OCI-LY7 (cell line): ENCODE results near the gene MOB3A. TPM values are rescaled to one million over a fixed set of nuclear protein-coding genes. Genes with fewer than 3 reads are reported as not detected.

ENCODE experiments used
- BruUV-seq: library from RNA; stranded (reverse); fragments of 400-500 nt; replicated peaks from 2 replicates; lab custom pipeline; 2021; lab: Mats Ljungman, UMichigan
- CTCF ChIA-PET: fragments of 300-600 bp; sonication (Branson Sonifier 250); formaldehyde crosslinking; loops from one replicate; lab custom pipeline; 2022; ENCODE audit warnings: antibody characterized with exemption; ENCODE audit not compliant: unreplicated experiment; lab: Charles Lee
- POLR2A ChIA-PET: fragments of 300-600 bp; sonication (Branson Sonifier 250); formaldehyde crosslinking; loops from one replicate; lab custom pipeline; 2022; ENCODE audit warnings: antibody characterized with exemption; lab: Charles Lee
- DNase-seq: peaks from one replicate; pipeline ENCODE4 v3.0.0-alpha.2; 2015; ENCODE audit warnings: low spot score
- H2AFZ ChIP-seq: fragments of 200-600 bp; sonication (generic), shearing (Covaris generic); 2 replicates; pipeline ENCODE4 v1.6.1; 2014; ENCODE audit warnings: mild to moderate bottlenecking, antibody characterized with exemption, low read length, moderate library complexity
- H3K27ac ChIP-seq: fragments of 200-600 bp; sonication (generic); 2 replicates; pipeline ENCODE4 v1.5.1; 2014; ENCODE audit warnings: mixed run types, low read depth, mild to moderate bottlenecking, moderate library complexity, low read length, inconsistent platforms; ENCODE audit not compliant: poor library complexity, severe bottlenecking
- H3K36me3 ChIP-seq: fragments of 200-600 bp; sonication (generic); 2 replicates; pipeline ENCODE4 v1.6.1; 2014; ENCODE audit warnings: mild to moderate bottlenecking, antibody characterized with exemption, low read length, moderate library complexity, mixed read lengths; ENCODE audit not compliant: insufficient read depth
- H3K4me1 ChIP-seq: fragments of 200-600 bp; sonication (generic); 2 replicates; pipeline ENCODE4 v1.5.1; 2014; ENCODE audit warnings: mild to moderate bottlenecking, low read length; ENCODE audit not compliant: insufficient read depth, poor library complexity, severe bottlenecking
- H3K4me2 ChIP-seq: fragments of 200-600 bp; sonication (generic); 2 replicates; pipeline ENCODE4 v1.6.1; 2014; ENCODE audit warnings: mild to moderate bottlenecking, low read length
- H3K4me3 ChIP-seq: fragments of 200-600 bp; sonication (generic); 2 replicates; pipeline ENCODE4 v1.5.1; 2014; ENCODE audit warnings: mild to moderate bottlenecking, low read depth, low read length; ENCODE audit not compliant: poor library complexity, severe bottlenecking
- H3K79me2 ChIP-seq: fragments of 200-600 bp; sonication (generic); 2 replicates; pipeline ENCODE4 v1.6.1; 2016; ENCODE audit warnings: low read depth, mild to moderate bottlenecking, low read length, moderate library complexity, mixed read lengths; ENCODE audit not compliant: insufficient read depth
- H3K9me2 ChIP-seq: fragments of 200-600 bp; sonication (generic); 2 replicates; pipeline ENCODE4 v1.6.1; 2016; ENCODE audit warnings: mild to moderate bottlenecking, low read length, mixed read lengths; ENCODE audit not compliant: insufficient read depth
- H3K9me3 ChIP-seq: fragments of 200-600 bp; sonication (generic); 2 replicates; pipeline ENCODE4 v1.6.1; 2014; ENCODE audit warnings: mild to moderate bottlenecking, mixed run types, low read length, mixed read lengths
- H4K20me1 ChIP-seq: fragments of 200-600 bp; sonication (generic); 2 replicates; pipeline ENCODE4 v1.6.1; 2014; ENCODE audit warnings: mild to moderate bottlenecking, antibody characterized with exemption, low read length, moderate library complexity, mixed read lengths; ENCODE audit not compliant: insufficient read depth
- EZH2phosphoT487 ChIP-seq: fragments of 200-600 bp; sonication (generic); IDR thresholded peaks from 2 replicates; pipeline ENCODE4 v1.6.1; 2018; ENCODE audit warnings: low read depth, borderline replicate concordance, mild to moderate bottlenecking, mixed run types, antibody characterized with exemption, low read length, moderate library complexity, mixed read lengths
- intact Hi-C: fragments of 100-400 bp; cut with micrococcal nuclease; formaldehyde crosslinking; loops from one replicate; pipeline ENCODE4 v1.10.0; 2022; ENCODE audit not compliant: unreplicated experiment
- total RNA-seq, 2 experiments: library from RNA; depleted of rRNA in 1 of 2; stranded (reverse); fragments of >200 nt in 1 of 2; shearing (Covaris generic) in 1 of 2; gene quantifications; 2 replicates each; pipeline ENCODE4 v1.2.3, GENCODE V29; 2014 to 2022
- TF ChIP-seq, protein P1 (sequence below): fragments of 200-600 bp; sonication (generic); conservative IDR thresholded peaks from 2 replicates; pipeline ENCODE4 v1.5.1; 2014; ENCODE audit warnings: mild to moderate bottlenecking, antibody characterized with exemption, low read length, moderate library complexity, mixed read lengths

MOB3A gene
- total RNA-seq, 2 experiments from 2014 or later: 54.6 to 111 TPM

DNA sequence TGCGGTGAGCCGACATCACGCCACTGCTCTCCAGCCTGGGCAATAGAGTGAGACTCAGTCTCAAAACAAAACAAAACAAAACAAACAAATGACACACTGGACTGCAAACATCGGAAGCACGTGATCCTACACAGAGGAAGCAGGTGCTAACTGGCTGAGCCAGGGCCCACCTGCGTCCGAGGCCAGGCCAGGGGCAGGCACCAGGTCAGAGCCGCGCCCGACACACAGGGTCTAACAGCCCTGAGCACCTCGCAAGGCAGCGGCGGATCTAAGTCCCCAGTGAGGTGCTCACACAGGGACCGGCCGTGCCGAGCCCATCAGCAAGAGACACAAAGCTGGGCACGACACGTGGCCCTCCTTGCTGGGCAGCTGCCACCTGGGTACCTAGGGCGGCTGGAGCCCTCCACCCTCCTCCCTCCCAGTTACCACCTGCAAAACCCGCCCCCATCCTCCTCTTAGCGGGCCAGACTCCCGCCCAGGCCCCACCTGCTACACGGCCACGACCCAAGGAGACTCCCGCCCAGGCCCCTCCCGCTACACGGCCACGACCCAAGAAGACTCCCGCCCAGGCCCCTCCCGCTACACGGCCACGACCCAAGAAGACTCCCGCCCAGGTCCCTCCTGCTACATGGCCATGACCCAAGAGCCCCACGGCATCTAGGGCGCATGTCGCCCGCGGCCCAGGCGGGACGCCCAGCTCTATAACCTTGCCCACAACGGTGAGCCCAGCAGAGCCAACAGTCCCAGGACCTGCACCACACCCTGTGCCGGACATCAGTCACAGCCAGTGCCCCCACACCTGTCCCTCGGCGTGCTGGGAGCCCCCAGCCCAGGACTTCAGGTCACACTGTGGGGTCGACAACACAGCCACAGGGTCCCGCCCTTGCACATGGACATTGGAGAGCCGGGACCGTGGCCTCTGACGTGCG, 39.6 kb upstream of the MOB3A start:
- Histone ChIP-seq H3K36me3 (peaks cover 63% of the 10 kb centered on the region), H2AFZ (no peak overlapping the region), H3K27ac (no peak overlapping the region), H3K9me3 (no peaks in the 10 kb centered on the region), H3K9me2 (no peaks in the 10 kb centered on the region), H3K4me1 (no peaks in the 10 kb centered on the region), H3K4me2 (no peak overlapping the region), H3K79me2 (peaks cover 7% of the 10 kb centered on the region; the same call in 1 of the 2 replicates), H3K4me3 (no peak overlapping the region), H4K20me1 (no peaks in the 10 kb centered on the region)
- DNase-seq: no peak
- CTCF ChIA-PET: no interaction called here
- no TSS peak for BruUV-seq
- POLR2A ChIA-PET: no interaction called here
- intact Hi-C loops: no loop called here
- TF ChIP-seq, protein P1, sequence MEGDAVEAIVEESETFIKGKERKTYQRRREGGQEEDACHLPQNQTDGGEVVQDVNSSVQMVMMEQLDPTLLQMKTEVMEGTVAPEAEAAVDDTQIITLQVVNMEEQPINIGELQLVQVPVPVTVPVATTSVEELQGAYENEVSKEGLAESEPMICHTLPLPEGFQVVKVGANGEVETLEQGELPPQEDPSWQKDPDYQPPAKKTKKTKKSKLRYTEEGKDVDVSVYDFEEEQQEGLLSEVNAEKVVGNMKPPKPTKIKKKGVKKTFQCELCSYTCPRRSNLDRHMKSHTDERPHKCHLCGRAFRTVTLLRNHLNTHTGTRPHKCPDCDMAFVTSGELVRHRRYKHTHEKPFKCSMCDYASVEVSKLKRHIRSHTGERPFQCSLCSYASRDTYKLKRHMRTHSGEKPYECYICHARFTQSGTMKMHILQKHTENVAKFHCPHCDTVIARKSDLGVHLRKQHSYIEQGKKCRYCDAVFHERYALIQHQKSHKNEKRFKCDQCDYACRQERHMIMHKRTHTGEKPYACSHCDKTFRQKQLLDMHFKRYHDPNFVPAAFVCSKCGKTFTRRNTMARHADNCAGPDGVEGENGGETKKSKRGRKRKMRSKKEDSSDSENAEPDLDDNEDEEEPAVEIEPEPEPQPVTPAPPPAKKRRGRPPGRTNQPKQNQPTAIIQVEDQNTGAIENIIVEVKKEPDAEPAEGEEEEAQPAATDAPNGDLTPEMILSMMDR: no peak
- no peak for TF ChIP-seq EZH2phosphoT487

DNA sequence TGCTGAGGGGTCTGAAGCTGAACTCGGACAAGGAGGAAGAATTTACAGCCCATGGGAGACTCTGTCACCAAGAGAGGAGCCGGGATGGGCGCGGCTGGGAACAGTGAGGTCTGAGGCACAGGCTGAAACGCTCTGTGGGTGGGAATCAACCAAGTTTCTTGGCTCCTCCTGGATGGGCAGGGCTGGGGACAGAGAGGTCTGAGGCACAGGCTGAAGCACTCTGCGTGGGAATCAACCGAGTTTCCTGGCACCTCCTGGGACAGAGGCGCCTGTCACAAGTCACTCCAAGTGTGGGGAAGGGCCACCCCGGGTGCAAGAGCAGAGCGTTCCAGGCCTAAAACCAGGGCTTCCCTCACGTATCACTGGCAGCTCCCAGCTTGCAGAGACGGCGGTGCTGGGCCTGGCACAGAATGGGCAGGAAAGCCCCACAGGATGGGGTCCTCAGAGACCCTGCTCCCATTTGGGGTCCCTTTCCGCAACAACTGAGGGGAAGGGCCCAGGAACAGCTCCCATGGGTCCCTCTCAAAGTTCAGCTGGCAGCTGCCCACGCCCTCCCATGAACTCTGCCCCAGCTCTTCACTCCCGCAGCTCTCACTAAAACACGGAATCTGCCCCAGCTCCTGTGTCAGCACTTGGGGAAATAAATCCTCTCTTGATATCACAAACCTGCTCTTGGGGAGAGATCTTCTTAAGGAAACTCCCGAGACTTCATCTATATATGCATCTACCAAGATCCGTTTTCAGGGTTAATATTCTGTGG, 36.8 kb upstream of the MOB3A start:
- Histone ChIP-seq H4K20me1 (no peaks in the 10 kb centered on the region), H3K27ac (no peak overlapping the region), H2AFZ (no peak overlapping the region), H3K79me2 (no peaks in the 10 kb centered on the region), H3K4me3 (no peak overlapping the region), H3K4me2 (no peak overlapping the region), H3K36me3 (peaks cover 65% of the 10 kb centered on the region), H3K4me1 (no peaks in the 10 kb centered on the region), H3K9me3 (no peaks in the 10 kb centered on the region), H3K9me2 (no peaks in the 10 kb centered on the region)
- intact Hi-C loops: no loop called here
- DNase-seq: no peak
- ChIA-PET CTCF (no interaction called here), POLR2A (interaction anchor here (0.7 kb wide), 1 partner anchor 70 kb away, joined by 3 read pairs; no protein-coding TSS in a partner anchor)
- no TSS peak for BruUV-seq
- TF ChIP-seq EZH2phosphoT487: no peak
- TF ChIP-seq, protein P1: no peak
